GM23338 (cell line): ENCODE measurements around the gene NUDT16L1. TPM values are rescaled to one million over a fixed set of nuclear protein-coding genes. Genes with fewer than 3 reads are reported as not detected.

Experiments
- ATAC-seq: fragments of 200-7000 bp; cut with Tn5 transposase; 3 replicates; pipeline ENCODE4 v1.9.1; 2020
- DNase-seq: peaks from one replicate; pipeline ENCODE4 v3.0.0-alpha.2; 2015; ENCODE audit warnings: low spot score
- H2AFZ ChIP-seq: fragments of 200-600 bp; sonication (generic); 2 replicates; pipeline ENCODE4 v1.8.0; 2016; ENCODE audit warnings: antibody characterized with exemption, mild to moderate bottlenecking, moderate library complexity
- H3F3A ChIP-seq: fragments of 200-600 bp; sonication (generic); replicated peaks from 2 replicates; pipeline ENCODE4 v1.8.0; 2017; ENCODE audit warnings: antibody characterized with exemption, mixed run types, low read depth
- H3K27ac ChIP-seq: fragments of 200-600 bp; sonication (generic); 2 replicates; pipeline ENCODE4 v1.6.1; 2016; ENCODE audit warnings: low read depth
- H3K27me3 ChIP-seq: fragments of 200-600 bp; sonication (generic); 2 replicates; pipeline ENCODE4 v1.8.0; 2016; ENCODE audit warnings: mild to moderate bottlenecking, mixed run types, moderate library complexity; ENCODE audit not compliant: insufficient read depth
- H3K36me3 ChIP-seq: fragments of 200-600 bp; sonication (generic); 2 replicates; pipeline ENCODE4 v1.8.0; 2016; ENCODE audit warnings: mild to moderate bottlenecking; ENCODE audit not compliant: insufficient read depth
- H3K4me1 ChIP-seq: fragments of 200-600 bp; sonication (generic); 2 replicates; pipeline ENCODE4 v1.8.0; 2016; ENCODE audit warnings: mild to moderate bottlenecking, moderate library complexity; ENCODE audit not compliant: insufficient read depth
- H3K4me2 ChIP-seq: fragments of 200-600 bp; sonication (generic); 2 replicates; pipeline ENCODE4 v1.7.1; 2017; ENCODE audit warnings: mixed run types
- H3K4me3 ChIP-seq: fragments of 200-600 bp; sonication (generic); 2 replicates; pipeline ENCODE4 v1.6.1; 2016; ENCODE audit warnings: mixed run types
- H3K79me2 ChIP-seq: fragments of 200-600 bp; sonication (generic); replicated peaks from 2 replicates; pipeline ENCODE4 v1.8.0; 2017; ENCODE audit warnings: mild to moderate bottlenecking; ENCODE audit not compliant: insufficient read depth
- H3K9me2 ChIP-seq: fragments of 200-600 bp; sonication (generic); 2 replicates; pipeline ENCODE4 v1.8.0; 2017; ENCODE audit not compliant: insufficient read depth
- H4K20me1 ChIP-seq: fragments of 200-600 bp; sonication (generic); replicated peaks from 2 replicates; pipeline ENCODE4 v1.8.0; 2017; ENCODE audit warnings: mild to moderate bottlenecking; ENCODE audit not compliant: insufficient read depth
- H3K27ac Mint-ChIP-seq: 2 replicates; pipeline ENCODE4 v1.8.0; 2020; ENCODE audit warnings: inconsistent platforms, mild to moderate bottlenecking, moderate library complexity, mixed read lengths
- H3K27me3 Mint-ChIP-seq: 3 replicates; pipeline ENCODE4 v1.8.0; 2022; ENCODE audit warnings: low read depth, mild to moderate bottlenecking, moderate library complexity, mixed read lengths, inconsistent platforms; ENCODE audit not compliant: insufficient read depth, poor library complexity
- H3K36me3 Mint-ChIP-seq: 3 replicates; pipeline ENCODE4 v1.8.0; 2021; ENCODE audit warnings: low read depth, mild to moderate bottlenecking, inconsistent platforms, moderate library complexity, mixed read lengths
- H3K4me1 Mint-ChIP-seq: 3 replicates; pipeline ENCODE4 v1.8.0; 2020; ENCODE audit warnings: mild to moderate bottlenecking, inconsistent platforms, mixed read lengths
- H3K4me3 Mint-ChIP-seq: 3 replicates; pipeline ENCODE4 v1.8.0; 2021; ENCODE audit warnings: moderate library complexity, mild to moderate bottlenecking, inconsistent platforms, mixed read lengths
- H3K9me3 Mint-ChIP-seq: 3 replicates; pipeline ENCODE4 v1.8.0; 2020; ENCODE audit warnings: moderate library complexity, mild to moderate bottlenecking, inconsistent platforms, mixed read lengths
- CREB1 ChIP-seq: fragments of 250-450 bp; sonication (Bioruptor Pico); IDR thresholded peaks from 2 replicates; pipeline ENCODE4 v1.5.0; 2020; ENCODE audit warnings: low read depth, mild to moderate bottlenecking, moderate library complexity
- ETS1 ChIP-seq: IDR thresholded peaks from 2 replicates; pipeline ENCODE4 v1.6.1; 2016; ENCODE audit warnings: antibody characterized with exemption
- EZH2 ChIP-seq: fragments of 200-600 bp; sonication (generic); IDR thresholded peaks from one replicate; pipeline ENCODE4 v1.8.0; 2017; ENCODE audit warnings: antibody characterized with exemption, mild to moderate bottlenecking, low read depth; ENCODE audit not compliant: unreplicated experiment
- EZH2phosphoT487 ChIP-seq: fragments of 200-600 bp; sonication (generic); IDR thresholded peaks from one replicate; pipeline ENCODE4 v1.8.1; 2018; ENCODE audit warnings: antibody characterized with exemption; ENCODE audit not compliant: unreplicated experiment
- JUNB ChIP-seq: IDR thresholded peaks from one replicate; pipeline ENCODE4 v1.6.1; 2016; ENCODE audit warnings: antibody characterized with exemption; ENCODE audit not compliant: unreplicated experiment
- NANOG ChIP-seq: IDR thresholded peaks from 2 replicates; pipeline ENCODE4 v1.6.1; 2016; ENCODE audit warnings: antibody characterized with exemption, borderline replicate concordance
- POLR2AphosphoS5 ChIP-seq: IDR thresholded peaks from 2 replicates; pipeline ENCODE4 v1.6.1; 2016; ENCODE audit warnings: antibody characterized with exemption, low read depth
- REST ChIP-seq: IDR thresholded peaks from one replicate; pipeline ENCODE4 v1.6.1; 2018; ENCODE audit warnings: antibody characterized with exemption; ENCODE audit not compliant: unreplicated experiment
- STAT1 ChIP-seq: IDR thresholded peaks from one replicate; pipeline ENCODE4 v1.6.1; 2016; ENCODE audit warnings: antibody characterized with exemption; ENCODE audit not compliant: unreplicated experiment
- ZNF114 ChIP-seq: fragments of 250-450 bp; sonication (Bioruptor Pico); IDR thresholded peaks from 2 replicates; pipeline ENCODE4 v1.5.0; 2020; ENCODE audit warnings: mild to moderate bottlenecking, moderate library complexity
- ZNF331 ChIP-seq: fragments of 250-450 bp; sonication (Bioruptor Pico); IDR thresholded peaks from 2 replicates; pipeline ENCODE4 v1.5.0; 2020; ENCODE audit warnings: low read depth, mild to moderate bottlenecking, moderate library complexity
- ZNF462 ChIP-seq: fragments of 250-450 bp; sonication (Bioruptor Pico); IDR thresholded peaks from 2 replicates; pipeline ENCODE4 v1.5.0; 2020; ENCODE audit warnings: mild to moderate bottlenecking, moderate library complexity
- polyA plus RNA-seq: library from polyadenylated mRNA; unstranded; fragments of >200 nt; fragmentation: Nextera tagmentation; extraction: Ambion mirVana; gene quantifications from 2 replicates; pipeline ENCODE4 v1.2.1, GENCODE V29; 2016
- total RNA-seq: library from RNA; depleted of rRNA; stranded (reverse); fragments of >200 nt; shearing (Covaris generic); gene quantifications from 2 replicates; pipeline ENCODE4 v1.2.3, GENCODE V29; 2014
- TF ChIP-seq, protein P1 (sequence below), 2 experiments: fragments of 200-600 bp in 1 of 2; sonication (generic) in 1 of 2; conservative IDR thresholded peaks; 2 replicates each; pipeline versions ENCODE4 v1.5.1 to v1.6.1; 2016 to 2017; ENCODE audit warnings: antibody characterized with exemption in 2 of 2, low read depth in 2 of 2, mild to moderate bottlenecking in 2 of 2, moderate library complexity in 1 of 2

The NUDT16L1 gene
- total and polyA plus RNA-seq, 2 experiments from 2014 or later: 37.1 to 80.4 TPM

GRCh38 chr16:4688674-4689045 lies 4.7 kb upstream of the NUDT16L1 start:
- H3K27me3 Mint-ChIP-seq: peaks cover 13% of the 10 kb centered on the region

More at GRCh38 chr16:4688674-4689045, 4.7 kb upstream of the NUDT16L1 start:
- H3K36me3 Mint-ChIP-seq: peaks cover 8% of the 10 kb centered on the region; the same call in 1 of the 3 replicates
- no peak overlapping the region for H3K27ac Mint-ChIP-seq
- no peaks in the 10 kb centered on the region for H3K27me3 ChIP-seq
- H3K36me3 ChIP-seq: no peaks in the 10 kb centered on the region
- no peaks in the 10 kb centered on the region; the same call in 1 of the 2 replicates for H3K4me1 ChIP-seq
- ATAC-seq (no peak), DNase-seq (no peak)
- TF ChIP-seq EZH2phosphoT487 (no peak), POLR2AphosphoS5 (no peak), ZNF462 (no peak), NANOG (no peak), CREB1 (CRISPR knock-in tag) (no peak), ZNF114 (no peak), REST (no peak), EZH2 (no peak), ETS1 (no peak), ZNF331 (no peak), STAT1 (no peak), JUNB (no peak)
- TF ChIP-seq, protein P1, sequence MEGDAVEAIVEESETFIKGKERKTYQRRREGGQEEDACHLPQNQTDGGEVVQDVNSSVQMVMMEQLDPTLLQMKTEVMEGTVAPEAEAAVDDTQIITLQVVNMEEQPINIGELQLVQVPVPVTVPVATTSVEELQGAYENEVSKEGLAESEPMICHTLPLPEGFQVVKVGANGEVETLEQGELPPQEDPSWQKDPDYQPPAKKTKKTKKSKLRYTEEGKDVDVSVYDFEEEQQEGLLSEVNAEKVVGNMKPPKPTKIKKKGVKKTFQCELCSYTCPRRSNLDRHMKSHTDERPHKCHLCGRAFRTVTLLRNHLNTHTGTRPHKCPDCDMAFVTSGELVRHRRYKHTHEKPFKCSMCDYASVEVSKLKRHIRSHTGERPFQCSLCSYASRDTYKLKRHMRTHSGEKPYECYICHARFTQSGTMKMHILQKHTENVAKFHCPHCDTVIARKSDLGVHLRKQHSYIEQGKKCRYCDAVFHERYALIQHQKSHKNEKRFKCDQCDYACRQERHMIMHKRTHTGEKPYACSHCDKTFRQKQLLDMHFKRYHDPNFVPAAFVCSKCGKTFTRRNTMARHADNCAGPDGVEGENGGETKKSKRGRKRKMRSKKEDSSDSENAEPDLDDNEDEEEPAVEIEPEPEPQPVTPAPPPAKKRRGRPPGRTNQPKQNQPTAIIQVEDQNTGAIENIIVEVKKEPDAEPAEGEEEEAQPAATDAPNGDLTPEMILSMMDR (conservative IDR thresholded peaks at IDR 0.05; ENCODE audit: low read depth in 2 of 2): no peak
- no peak overlapping the region for H2AFZ ChIP-seq
- H3K79me2 ChIP-seq: no peaks in the 10 kb centered on the region
- H3K9me2 ChIP-seq: no peaks in the 10 kb centered on the region
- H4K20me1 ChIP-seq: no peaks in the 10 kb centered on the region
- no peak overlapping the region for H3K4me3 ChIP-seq
- H3K4me3 Mint-ChIP-seq: no peak overlapping the region
- no peak overlapping the region for H3K4me2 ChIP-seq
- H3K4me1 Mint-ChIP-seq: no peaks in the 10 kb centered on the region
- no peaks in the 10 kb centered on the region; the same call in 2 of the 3 replicates for H3K9me3 Mint-ChIP-seq
- H3K27ac ChIP-seq: no peak overlapping the region
- H3F3A ChIP-seq: no peaks in the 10 kb centered on the region; the same call in 1 of the 2 replicates
